ENCODE measurements around the gene CDK11A. TPM values are rescaled to one million over a fixed set of nuclear protein-coding genes. Genes with fewer than 3 reads are reported as not detected.
"Not testable (repeated sequence)": the region's sequence is repeated elsewhere in the genome, so short reads cannot be mapped to it uniquely, and the experiment has no call there.

Gene CDK11A
- total and polyA plus RNA-seq, 4 donors: 16.5 to 45.1 (median 27.3) TPM

DNA sequence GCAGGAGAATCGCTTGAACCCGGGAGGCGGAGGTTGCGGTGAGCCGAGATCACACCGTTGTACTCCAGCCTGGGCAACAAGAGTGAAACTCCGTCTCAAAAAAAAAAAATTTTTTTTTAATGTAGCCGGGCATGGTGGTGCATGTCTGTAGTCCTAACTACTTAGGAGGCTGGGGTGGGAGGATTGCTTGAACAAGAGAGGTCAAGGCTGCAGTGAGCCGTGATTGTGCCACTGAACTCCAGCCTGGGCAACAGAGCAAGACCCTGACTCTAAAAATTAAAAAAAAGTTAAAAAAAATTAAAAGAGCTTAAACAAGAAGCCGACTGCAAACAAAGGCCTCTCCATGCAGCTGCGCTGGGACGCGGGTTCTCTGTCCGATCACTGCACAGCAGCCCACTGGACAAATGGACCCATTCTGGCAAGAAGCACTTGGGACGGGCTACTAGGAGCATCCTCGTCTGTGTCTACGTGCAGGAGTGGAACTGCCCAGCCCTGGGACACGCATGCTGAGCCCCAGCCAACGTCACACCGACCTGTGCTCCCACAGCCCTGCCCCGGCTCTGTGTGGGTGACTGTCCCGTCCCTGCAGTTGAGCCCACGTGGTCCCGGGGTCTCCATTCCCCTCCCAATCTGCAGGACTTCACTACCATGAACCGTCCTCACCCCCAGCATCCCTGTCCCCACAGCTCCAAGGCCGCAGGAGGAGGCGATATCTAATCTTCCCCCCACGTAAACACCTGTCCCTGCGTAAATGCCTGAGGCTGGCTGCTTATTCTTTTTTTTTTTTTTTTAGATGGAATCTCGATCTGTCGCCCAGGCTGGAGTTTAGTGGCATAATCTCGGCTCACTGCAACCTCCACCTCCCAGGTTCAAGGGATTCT, 43.9 kb downstream of the CDK11A start:
- H3K4me1 ChIP-seq (ENCODE audit: control insufficient read depth in 5 of 5, insufficient read depth in 5 of 5, low read length in 5 of 5): peaks cover 0 to 14% (median 7%) of the 10 kb centered on the region in 5 donors
- no peaks in the 10 kb centered on the region for H3K27me3 ChIP-seq (ENCODE audit: control insufficient read depth in 3 of 3, insufficient read depth in 3 of 3, low read length in 2 of 3)
- DNase-seq (no peak), ATAC-seq (ENCODE audit: insufficient read depth, low FRiP score) (no peak)
- H3K27ac ChIP-seq (ENCODE audit: low read depth in 1 of 2, low read length in 1 of 2): no peak overlapping the region
- no peak overlapping the region for H3K4me3 ChIP-seq
- H3K9me3 ChIP-seq (ENCODE audit: control insufficient read depth in 4 of 4, insufficient read depth in 3 of 4, low read length in 3 of 4): no peaks in the 10 kb centered on the region
- H3K9ac ChIP-seq (ENCODE audit: insufficient read depth in 1 of 2, low read length in 2 of 2): no peak overlapping the region
- TF ChIP-seq, protein P1, sequence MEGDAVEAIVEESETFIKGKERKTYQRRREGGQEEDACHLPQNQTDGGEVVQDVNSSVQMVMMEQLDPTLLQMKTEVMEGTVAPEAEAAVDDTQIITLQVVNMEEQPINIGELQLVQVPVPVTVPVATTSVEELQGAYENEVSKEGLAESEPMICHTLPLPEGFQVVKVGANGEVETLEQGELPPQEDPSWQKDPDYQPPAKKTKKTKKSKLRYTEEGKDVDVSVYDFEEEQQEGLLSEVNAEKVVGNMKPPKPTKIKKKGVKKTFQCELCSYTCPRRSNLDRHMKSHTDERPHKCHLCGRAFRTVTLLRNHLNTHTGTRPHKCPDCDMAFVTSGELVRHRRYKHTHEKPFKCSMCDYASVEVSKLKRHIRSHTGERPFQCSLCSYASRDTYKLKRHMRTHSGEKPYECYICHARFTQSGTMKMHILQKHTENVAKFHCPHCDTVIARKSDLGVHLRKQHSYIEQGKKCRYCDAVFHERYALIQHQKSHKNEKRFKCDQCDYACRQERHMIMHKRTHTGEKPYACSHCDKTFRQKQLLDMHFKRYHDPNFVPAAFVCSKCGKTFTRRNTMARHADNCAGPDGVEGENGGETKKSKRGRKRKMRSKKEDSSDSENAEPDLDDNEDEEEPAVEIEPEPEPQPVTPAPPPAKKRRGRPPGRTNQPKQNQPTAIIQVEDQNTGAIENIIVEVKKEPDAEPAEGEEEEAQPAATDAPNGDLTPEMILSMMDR (IDR thresholded peaks at IDR 0.05; ENCODE audit: control extremely low read depth, extremely low read depth): no peak
- 93 to 94% methylated on average over 32 of the region's 32 CpGs for WGBS, 2 donors
- H3K36me3 ChIP-seq (ENCODE audit: control insufficient read depth in 4 of 4, insufficient read depth in 4 of 4, low read length in 4 of 4): peaks cover 0 to 6% (median 1%) of the 10 kb centered on the region in 4 donors

DNA sequence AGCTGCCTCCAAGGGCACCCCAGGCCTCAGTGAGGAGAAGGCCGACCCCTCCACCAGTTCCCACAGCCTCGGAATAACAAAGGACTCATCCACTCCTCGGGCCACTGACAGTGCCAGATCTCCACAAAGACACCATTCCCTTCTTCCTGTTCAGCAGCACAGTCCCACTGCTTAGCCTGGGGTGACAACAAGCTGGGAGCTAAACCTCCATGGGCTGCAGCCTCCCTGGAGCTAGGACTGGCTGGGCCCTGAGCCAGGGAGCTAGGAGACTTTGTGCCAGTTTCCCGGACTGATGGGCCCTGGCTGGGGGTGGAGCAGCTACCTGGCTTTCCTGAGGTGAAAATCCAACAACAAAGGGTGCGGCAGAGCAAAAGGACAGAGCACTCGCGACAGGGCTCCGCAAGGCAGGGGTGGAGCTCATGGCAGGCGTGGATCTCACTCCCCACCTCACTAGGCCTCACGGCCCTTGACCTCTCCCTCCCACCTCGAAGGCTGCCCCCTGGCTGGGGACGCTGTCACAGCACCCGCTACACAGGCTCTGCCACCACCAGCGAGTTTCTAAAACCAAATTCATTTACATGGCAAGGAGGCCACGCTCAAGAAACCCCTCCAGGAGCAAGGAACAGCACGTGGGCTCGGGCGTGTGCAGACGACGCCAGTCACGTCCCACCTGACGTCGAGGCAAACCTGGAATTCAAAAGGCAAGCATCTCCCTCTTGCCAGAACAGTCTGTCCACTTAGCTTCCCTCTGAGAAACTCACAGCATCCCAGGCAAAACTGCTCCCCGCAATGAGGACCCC, 45.4 kb downstream of the CDK11A start:
- peaks cover 0 to 14% (median 7%) of the 10 kb centered on the region in 5 donors for H3K4me1 ChIP-seq (ENCODE audit: control insufficient read depth in 5 of 5, insufficient read depth in 5 of 5, low read length in 5 of 5)
- H3K27ac ChIP-seq (ENCODE audit: low read depth in 1 of 2, low read length in 1 of 2): peak overlapping the region; percentile 15 to 29
- H3K4me3 ChIP-seq: no peak overlapping the region
- H3K9ac ChIP-seq (ENCODE audit: insufficient read depth in 1 of 2, low read length in 2 of 2): no peak overlapping the region
- TF ChIP-seq, protein P1 (IDR thresholded peaks at IDR 0.05; ENCODE audit: control extremely low read depth, extremely low read depth): no peak
- H3K36me3 ChIP-seq (ENCODE audit: control insufficient read depth in 4 of 4, insufficient read depth in 4 of 4, low read length in 4 of 4): peaks cover 0 to 8% (median 1%) of the 10 kb centered on the region in 4 donors
- ATAC-seq (ENCODE audit: insufficient read depth, low FRiP score) (no peak), DNase-seq (no peak)
- 74 to 76% methylated on average over 24 of the region's 24 CpGs for WGBS, 2 donors
- no peaks in the 10 kb centered on the region for H3K9me3 ChIP-seq (ENCODE audit: control insufficient read depth in 4 of 4, insufficient read depth in 3 of 4, low read length in 3 of 4)
- no peaks in the 10 kb centered on the region for H3K27me3 ChIP-seq (ENCODE audit: control insufficient read depth in 3 of 3, insufficient read depth in 3 of 3, low read length in 2 of 3)

DNA sequence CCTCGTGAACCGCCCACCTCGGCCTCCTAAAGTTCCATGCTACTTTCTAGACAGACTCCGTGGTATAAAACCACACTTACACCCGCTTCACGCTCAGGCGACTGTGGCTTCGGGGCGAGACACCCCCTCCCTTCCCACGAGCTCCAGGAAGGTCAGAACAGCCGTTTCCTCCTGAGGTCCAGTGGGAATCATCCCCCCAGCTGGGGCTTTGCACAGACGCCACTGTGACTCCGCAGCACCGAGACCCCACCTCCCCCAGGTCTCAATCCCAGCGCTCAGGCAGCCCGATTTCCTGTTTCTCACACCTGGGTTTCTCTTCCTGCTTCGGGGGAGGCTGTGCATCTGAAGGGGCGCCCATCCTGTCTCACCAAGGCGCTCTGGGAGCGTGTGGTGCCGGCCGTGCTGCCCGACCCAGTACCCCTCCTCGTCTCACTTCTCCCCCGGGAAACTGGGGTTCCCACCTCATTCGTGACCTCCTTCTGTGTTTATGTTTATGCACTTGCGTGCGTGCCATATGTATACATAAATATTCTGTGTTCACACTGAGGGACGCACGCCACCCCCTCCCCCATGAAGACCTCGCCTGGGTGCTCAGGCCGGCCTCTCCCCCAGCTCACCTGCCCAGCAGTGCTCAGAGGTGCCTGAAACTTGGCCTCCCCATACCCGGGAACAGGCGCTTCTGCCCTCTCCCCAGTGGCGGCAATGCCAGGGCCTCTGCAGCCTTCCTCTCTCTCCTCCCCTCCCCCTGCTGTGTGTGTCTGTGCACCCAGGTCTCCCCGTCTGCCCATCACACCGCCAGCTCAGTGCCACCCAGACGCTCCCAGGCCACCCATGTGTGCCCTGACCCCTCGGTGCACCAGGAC, 46.2 kb downstream of the CDK11A start:
- H3K9me3 ChIP-seq (ENCODE audit: control insufficient read depth in 4 of 4, insufficient read depth in 3 of 4, low read length in 3 of 4): no peaks in the 10 kb centered on the region
- TF ChIP-seq, protein P1 (IDR thresholded peaks at IDR 0.05; ENCODE audit: control extremely low read depth, extremely low read depth): no peak
- peaks cover 0 to 9% (median 2%) of the 10 kb centered on the region in 5 donors for H3K4me1 ChIP-seq (ENCODE audit: control insufficient read depth in 5 of 5, insufficient read depth in 5 of 5, low read length in 5 of 5)
- DNase-seq (peak in 1 of 3 donors; percentile 21), ATAC-seq (ENCODE audit: insufficient read depth, low FRiP score) (no peak)
- peaks cover 0 to 3% (median 1%) of the 10 kb centered on the region in 4 donors for H3K36me3 ChIP-seq (ENCODE audit: control insufficient read depth in 4 of 4, insufficient read depth in 4 of 4, low read length in 4 of 4)
- 39 to 66% methylated on average over 39 of the region's 39 CpGs for WGBS, 2 donors
- H3K27me3 ChIP-seq (ENCODE audit: control insufficient read depth in 3 of 3, insufficient read depth in 3 of 3, low read length in 2 of 3): no peaks in the 10 kb centered on the region
- peak overlapping the region in 1 of 2 donors; percentile 15 for H3K27ac ChIP-seq (ENCODE audit: low read depth in 1 of 2, low read length in 1 of 2)
- no peak overlapping the region for H3K4me3 ChIP-seq
- H3K9ac ChIP-seq (ENCODE audit: insufficient read depth in 1 of 2, low read length in 2 of 2): no peak overlapping the region

DNA sequence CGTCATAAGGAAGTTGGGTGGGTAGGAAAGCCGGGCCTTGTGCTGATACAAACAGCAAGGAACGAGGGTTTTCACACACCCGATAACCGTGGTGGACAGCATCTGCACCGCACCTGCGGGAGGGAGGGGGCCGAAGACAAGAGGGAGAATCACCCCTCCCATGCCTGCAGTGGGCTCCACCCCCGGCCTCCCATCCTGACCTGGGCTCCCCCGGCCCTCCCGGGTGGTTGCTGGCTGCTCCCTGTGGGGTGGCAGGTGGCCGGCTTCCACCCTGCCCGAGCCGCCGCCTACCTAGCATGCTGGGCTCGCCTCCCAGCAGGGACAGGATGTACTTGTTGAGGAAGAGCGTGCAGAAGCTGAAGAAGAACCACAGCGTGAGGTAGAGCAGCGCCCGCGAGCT, 48.1 kb downstream of the CDK11A start:
- not testable (repeated sequence) for H3K4me1 ChIP-seq (ENCODE audit: control insufficient read depth in 5 of 5, insufficient read depth in 5 of 5, low read length in 5 of 5); ATAC-seq (ENCODE audit: insufficient read depth, low FRiP score); H3K27me3 ChIP-seq (ENCODE audit: control insufficient read depth in 3 of 3, insufficient read depth in 3 of 3, low read length in 2 of 3); H3K9me3 ChIP-seq (ENCODE audit: control insufficient read depth in 4 of 4, insufficient read depth in 3 of 4, low read length in 3 of 4); H3K9ac ChIP-seq (ENCODE audit: insufficient read depth in 1 of 2, low read length in 2 of 2); H3K4me3 ChIP-seq; DNase-seq; H3K27ac ChIP-seq (ENCODE audit: low read depth in 1 of 2, low read length in 1 of 2)
- 84 to 88% methylated on average over 2 to 10 of the region's 21 CpGs for WGBS, 2 donors
- peaks cover 0 to 15% (median 7%) of the 10 kb centered on the region in 4 donors for H3K36me3 ChIP-seq (ENCODE audit: control insufficient read depth in 4 of 4, insufficient read depth in 4 of 4, low read length in 4 of 4)

DNA sequence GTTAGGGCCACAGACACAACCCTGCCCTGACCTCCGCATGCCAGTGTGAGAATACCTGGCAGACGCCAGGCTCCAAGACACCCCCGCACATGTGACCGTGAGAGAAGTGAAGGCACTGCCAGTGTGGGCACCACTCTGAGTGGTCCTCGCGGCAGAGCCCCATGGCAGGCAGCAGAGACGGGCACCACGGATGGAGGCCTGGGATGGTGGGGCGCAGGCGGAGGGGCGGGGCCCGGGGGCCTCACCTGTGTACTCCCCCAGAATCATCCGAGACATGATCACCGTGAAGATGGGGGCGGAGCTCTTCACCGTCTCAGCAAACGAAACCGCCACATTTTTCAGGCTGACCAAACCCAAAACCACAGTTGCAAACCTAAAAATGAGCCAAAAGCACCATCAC, 48.9 kb downstream of the CDK11A start:
- H3K27ac ChIP-seq (ENCODE audit: low read depth in 1 of 2, low read length in 1 of 2); H3K4me3 ChIP-seq; H3K9ac ChIP-seq (ENCODE audit: insufficient read depth in 1 of 2, low read length in 2 of 2); H3K4me1 ChIP-seq (ENCODE audit: control insufficient read depth in 5 of 5, insufficient read depth in 5 of 5, low read length in 5 of 5); ATAC-seq (ENCODE audit: insufficient read depth, low FRiP score); H3K9me3 ChIP-seq (ENCODE audit: control insufficient read depth in 4 of 4, insufficient read depth in 3 of 4, low read length in 3 of 4); H3K27me3 ChIP-seq (ENCODE audit: control insufficient read depth in 3 of 3, insufficient read depth in 3 of 3, low read length in 2 of 3); DNase-seq: not testable (repeated sequence)
- peaks cover 0 to 19% (median 9%) of the 10 kb centered on the region in 4 donors for H3K36me3 ChIP-seq (ENCODE audit: control insufficient read depth in 4 of 4, insufficient read depth in 4 of 4, low read length in 4 of 4)
- 87 to 97% methylated on average over 8 to 17 of the region's 18 CpGs for WGBS, 2 donors

Data from lung (tissue), 12 donors.